H1 (cell line): Measurements from ENCODE around the gene ARHGEF6. TPM values are rescaled to one million over a fixed set of nuclear protein-coding genes. Genes with fewer than 3 reads are reported as not detected.

Source experiments
- CBX8 ChIP-seq: fragments of 300-800, 300-1000 bp; sonication (generic); IDR thresholded peaks from 2 replicates; pipeline ENCODE4 v1.7.1; 2016; ENCODE audit warnings: low read depth, low read length, borderline replicate concordance
- polyA plus RNA-seq, 7 experiments: library from polyadenylated mRNA; depleted of rRNA in 3 of 7; stranded (reverse) in 5 of 7; unstranded in 2 of 7; fragments of >200 nt in 5 of 7; fragments of 200-250 nt in 2 of 7; gene quantifications; 1 replicate in 5 of 7; 2 replicates in 1 of 7; 4 replicates in 1 of 7; pipeline versions ENCODE4 v1.2.1 to v1.2.3, GENCODE V29; 2011 to 2013; ENCODE audit warnings: missing spikeins in 2 of 7, mixed read lengths in 2 of 7
- total RNA-seq: library from RNA; stranded (reverse); fragmentation: NEBNext Ultra II Directional; extraction: Animal tissue kit (Norgen Biotek cat#: 25700); gene quantifications from 2 replicates; pipeline ENCODE4 v1.2.1, GENCODE V29; 2021

The ARHGEF6 gene
- total and polyA plus RNA-seq, 2 of the 8 experiments (the other 6 are each of a cell fraction or from before 2014, with no cell fraction given): 3.6 to 3.7 TPM

- TF ChIP-seq CBX8: no peak
Measured at GRCh38 chrX:136780241-136780640, 491 bp downstream of the ARHGEF6 start (continued).
